GM19397 (cell line): Measurements from ENCODE around the gene HTN1.
A peak's percentile ranks its signal among the peaks of the same experiment; 100 is the strongest.
"Not testable (repeated sequence)": the region's sequence is repeated elsewhere in the genome, so short reads cannot be mapped to it uniquely, and the experiment has no call there.

Experiments used
- ATAC-seq: cut with Tn5 transposase; IDR thresholded peaks from one replicate; pipeline ENCODE4 v1.9.1; 2021; ENCODE audit warnings: mild to moderate bottlenecking, moderate library complexity; ENCODE audit not compliant: unreplicated experiment

HTN1 gene

GRCh38 chr4:70050138-70050537 lies at the start of gene HTN1:
Gene HTN1 (plus strand): TSS chr4:70050438. CDS start chr4:70053077, 2,639 bp downstream.
- not testable (repeated sequence) for ATAC-seq

DNA sequence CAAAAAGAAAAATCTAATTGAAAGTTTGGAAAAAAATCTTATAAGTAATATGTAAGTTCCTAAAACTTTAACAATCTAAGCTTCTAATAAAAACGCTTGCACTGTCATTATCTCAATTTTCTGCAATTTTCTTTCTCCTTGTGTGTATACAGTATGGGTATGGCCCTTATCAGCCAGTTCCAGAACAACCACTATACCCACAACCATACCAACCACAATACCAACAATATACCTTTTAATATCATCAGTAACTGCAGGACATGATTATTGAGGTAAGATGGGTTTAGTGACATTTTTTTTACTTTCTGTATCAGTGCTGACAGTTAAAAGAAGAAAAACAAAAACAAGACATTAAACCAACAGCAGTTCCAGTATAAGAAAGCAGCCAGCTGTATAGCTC lies 49.5 kb upstream of the HTN1 start:
- no peak for ATAC-seq

DNA sequence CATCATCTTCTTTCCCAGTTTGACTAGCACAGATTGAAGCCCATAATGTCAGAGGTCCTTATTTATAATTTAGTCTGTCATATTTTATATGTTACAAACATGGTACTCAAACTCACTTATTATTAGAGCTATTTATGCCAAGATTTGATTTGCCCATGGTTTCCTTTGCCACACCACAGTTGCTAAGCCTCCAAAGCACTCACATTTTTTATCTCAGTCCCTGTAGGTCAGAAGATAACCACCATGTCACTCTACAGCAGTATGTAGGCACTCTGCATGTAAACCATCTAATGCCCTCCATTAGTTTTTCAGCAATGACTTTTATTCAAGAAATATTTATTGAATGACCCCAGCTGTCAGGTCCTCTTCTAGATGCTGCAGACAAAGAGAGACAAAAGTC lies 47.7 kb upstream of the HTN1 start:
- ATAC-seq, result no peak

GRCh38 chr4:70008771-70009170 lies 41.5 kb upstream of the HTN1 start:
- ATAC-seq, result no peak

GRCh38 chr4:70019006-70019405 lies 31.2 kb upstream of the HTN1 start:
- not testable (repeated sequence) for ATAC-seq

GRCh38 chr4:70023218-70023617 lies 27.0 kb upstream of the HTN1 start:
- no peak for ATAC-seq

- ATAC-seq, result no peak
Observed at GRCh38 chr4:70027011-70027410, 23.2 kb upstream of the HTN1 start.

DNA sequence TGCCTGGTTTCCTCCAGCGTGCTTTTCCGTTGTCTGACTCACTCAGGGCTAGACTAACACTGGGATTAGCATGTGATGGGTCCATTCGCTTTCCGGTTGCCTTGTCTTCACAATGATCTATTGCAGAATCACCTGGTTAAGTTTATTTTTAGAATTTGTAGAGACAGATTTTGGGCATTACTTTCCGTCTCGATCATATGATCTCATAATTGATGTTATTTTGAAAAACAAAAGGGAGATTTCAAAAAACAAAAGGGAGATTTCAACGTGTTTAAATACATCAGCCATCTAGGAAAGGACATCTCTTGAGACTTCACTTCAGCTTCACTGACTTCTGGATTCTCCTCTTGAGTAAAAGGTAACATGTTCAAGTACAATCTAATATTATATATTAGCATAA lies 22.1 kb upstream of the HTN1 start, which contains the start of gene HTN3:
HTN3 (plus strand) TSS at position 301 of the 400 bp plus-strand sequence. CDS start 2,282 bp downstream, outside the sequence.
- not testable (repeated sequence) for ATAC-seq

DNA sequence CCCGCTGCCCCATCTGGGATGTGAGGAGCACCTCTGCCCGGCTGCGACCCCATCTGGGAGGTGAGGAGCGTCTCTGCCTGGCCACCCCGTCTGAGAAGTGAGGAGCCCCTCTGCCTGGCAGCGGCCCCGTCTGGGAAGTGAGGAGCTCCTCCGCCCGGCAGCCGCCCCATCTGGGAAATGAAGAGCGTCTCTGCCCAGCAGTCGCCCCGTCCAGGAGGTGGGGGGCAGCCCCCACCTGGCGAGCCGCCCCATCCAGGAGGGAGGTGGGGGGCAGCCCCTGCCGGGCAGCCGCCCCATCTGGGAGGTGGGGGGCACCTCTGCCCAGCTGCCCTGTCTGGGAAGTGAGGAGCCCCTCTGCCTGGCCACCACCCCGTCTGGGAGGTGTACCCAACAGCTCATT lies 12.7 kb upstream of the HTN1 start:
- not testable (repeated sequence) for ATAC-seq

DNA sequence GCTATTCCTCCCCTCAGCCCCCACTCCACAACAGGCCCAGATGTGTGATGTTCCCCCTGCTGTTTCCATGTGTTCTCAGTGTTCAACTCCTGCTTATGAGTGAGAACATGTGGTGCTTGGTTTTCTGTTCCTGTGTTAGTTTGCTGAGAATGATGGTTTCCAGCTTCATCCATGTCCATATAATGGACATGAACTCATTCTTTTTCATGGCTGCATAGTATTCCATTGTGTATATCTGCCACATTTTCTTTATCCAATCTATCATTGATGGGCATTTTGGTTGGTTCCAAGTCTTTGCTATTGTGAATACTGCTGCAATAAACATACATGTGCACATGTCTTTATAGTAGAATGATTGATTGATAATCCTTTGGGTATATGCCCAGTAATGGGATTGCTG lies 10.3 kb upstream of the HTN1 start:
- not testable (repeated sequence) for ATAC-seq

- ATAC-seq, result no peak
Observed at GRCh38 chr4:70041652-70042286, 8.5 kb upstream of the HTN1 start.

- ATAC-seq, result not testable (repeated sequence)
Observed at GRCh38 chr4:70056534-70056933, 6.3 kb downstream of the HTN1 start.

DNA sequence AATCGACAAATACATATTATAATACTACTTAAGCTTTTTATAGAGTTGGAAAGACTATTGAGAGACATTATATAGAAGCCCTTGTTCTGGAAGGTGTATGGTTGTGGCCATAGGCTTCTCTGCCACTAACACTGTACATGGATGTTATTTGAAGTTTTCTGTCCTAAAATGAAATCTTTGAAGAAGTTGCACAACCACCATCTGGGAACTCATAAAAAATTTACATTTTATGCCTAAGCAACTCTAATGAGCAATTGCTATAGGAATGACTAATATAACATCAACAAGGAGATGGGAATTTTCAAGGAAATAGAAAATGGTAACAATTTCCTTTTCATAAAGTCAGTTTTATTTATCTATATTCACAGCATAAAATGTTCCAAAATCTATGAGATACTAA lies 7.4 kb downstream of the HTN1 start:
- no peak for ATAC-seq

- no peak for ATAC-seq
Observed at GRCh38 chr4:70059149-70059548, 8.9 kb downstream of the HTN1 start.

- peak; percentile 95 for ATAC-seq
Observed at GRCh38 chr4:70062000-70062399, 11.8 kb downstream of the HTN1 start.

GRCh38 chr4:70080205-70080604 lies 30.0 kb downstream of the HTN1 start:
- ATAC-seq, result no peak

- ATAC-seq, result no peak
Observed at GRCh38 chr4:70099206-70099605, 49.0 kb downstream of the HTN1 start.
